HG03066 (cell line): ENCODE measurements around the gene DNAJA2.
A peak's percentile ranks its signal among the peaks of the same experiment; 100 is the strongest.
"Not testable (repeated sequence)": the region's sequence is repeated elsewhere in the genome, so short reads cannot be mapped to it uniquely, and the experiment has no call there.

Source experiments
- ATAC-seq: cut with Tn5 transposase; IDR thresholded peaks from one replicate; pipeline ENCODE4 v1.9.1; 2021; ENCODE audit warnings: low read depth; ENCODE audit not compliant: unreplicated experiment

The DNAJA2 gene

GRCh38 chr16:46975908-46976470 lies 2.5 kb upstream of the DNAJA2 start:
- no peak for ATAC-seq

GRCh38 chr16:46975165-46975564 lies 1.7 kb upstream of the DNAJA2 start:
- no peak for ATAC-seq

- ATAC-seq = no peak
Observed at GRCh38 chr16:46974352-46974751, 878 bp upstream of the DNAJA2 start.

- peak; percentile 28 for ATAC-seq
Observed at GRCh38 chr16:46973996-46974324, 486 bp upstream of the DNAJA2 start.

- ATAC-seq = peak; percentile 38
Observed at GRCh38 chr16:46972429-46973206, 856 bp downstream of the DNAJA2 start.

GRCh38 chr16:46971271-46971670 lies 2.2 kb downstream of the DNAJA2 start:
- no peak for ATAC-seq

- ATAC-seq = no peak
Observed at GRCh38 chr16:46970089-46970488, 3.4 kb downstream of the DNAJA2 start.

- no peak for ATAC-seq
Observed at GRCh38 chr16:46968063-46968435, 5.4 kb downstream of the DNAJA2 start.

- no peak for ATAC-seq
Observed at GRCh38 chr16:46962629-46963028, 10.8 kb downstream of the DNAJA2 start.

GRCh38 chr16:46961373-46962353 lies 11.8 kb downstream of the DNAJA2 start:
- ATAC-seq = no peak

GRCh38 chr16:46954562-46954961 lies 18.9 kb downstream of the DNAJA2 start:
- ATAC-seq = no peak

GRCh38 chr16:46950009-46950408 lies 23.5 kb downstream of the DNAJA2 start:
- ATAC-seq = no peak

GRCh38 chr16:46949241-46949892 lies 24.1 kb downstream of the DNAJA2 start:
- ATAC-seq = no peak

GRCh38 chr16:46948548-46949166 lies 24.8 kb downstream of the DNAJA2 start:
- no peak for ATAC-seq

- peak; percentile 65 for ATAC-seq
Observed at GRCh38 chr16:46947900-46948547, 25.4 kb downstream of the DNAJA2 start.

GRCh38 chr16:46944713-46945112 lies 28.8 kb downstream of the DNAJA2 start:
- ATAC-seq = not testable (repeated sequence)

GRCh38 chr16:46937536-46937935 lies 35.9 kb downstream of the DNAJA2 start:
- no peak for ATAC-seq

GRCh38 chr16:46932802-46933201 lies 40.7 kb downstream of the DNAJA2 start:
- ATAC-seq = no peak

GRCh38 chr16:46930861-46931260 lies 42.6 kb downstream of the DNAJA2 start:
- no peak for ATAC-seq
